Muscle layer of duodenum (tissue), 2 donors: ENCODE data around the gene SAMD4A.

Experiments
- H3K27ac ChIP-seq: one replicate; pipeline ENCODE4 v1.7.0; 2013; ENCODE audit warnings: mild to moderate bottlenecking, low read length
- H3K27me3 ChIP-seq: one replicate; pipeline ENCODE4 v1.7.0; 2013; ENCODE audit warnings: low read depth, mild to moderate bottlenecking, control low read depth, low read length
- H3K36me3 ChIP-seq, 2 donors: one replicate each; pipeline ENCODE4 v1.7.0; 2013; ENCODE audit warnings: low read length in 2 of 2, control low read depth in 1 of 2, mild to moderate bottlenecking in 1 of 2; ENCODE audit not compliant: insufficient read depth in 2 of 2, control insufficient read depth in 1 of 2
- H3K4me1 ChIP-seq, 2 donors: one replicate each; pipeline ENCODE4 v1.7.0; 2013; ENCODE audit warnings: low read length in 2 of 2, mild to moderate bottlenecking in 2 of 2, control low read depth in 1 of 2, moderate library complexity in 1 of 2; ENCODE audit not compliant: insufficient read depth in 2 of 2, control insufficient read depth in 1 of 2
- H3K4me3 ChIP-seq, 2 donors: one replicate each; pipeline ENCODE4 v1.7.0; 2013; ENCODE audit warnings: low read length in 2 of 2, low read depth in 1 of 2, mild to moderate bottlenecking in 1 of 2
- H3K9me3 ChIP-seq, 2 donors: one replicate each; pipeline ENCODE4 v1.7.0; 2013; ENCODE audit warnings: low read length in 2 of 2, control low read depth in 1 of 2, mild to moderate bottlenecking in 1 of 2; ENCODE audit not compliant: control insufficient read depth in 1 of 2
- donor health status: healthy.

The SAMD4A gene

DNA sequence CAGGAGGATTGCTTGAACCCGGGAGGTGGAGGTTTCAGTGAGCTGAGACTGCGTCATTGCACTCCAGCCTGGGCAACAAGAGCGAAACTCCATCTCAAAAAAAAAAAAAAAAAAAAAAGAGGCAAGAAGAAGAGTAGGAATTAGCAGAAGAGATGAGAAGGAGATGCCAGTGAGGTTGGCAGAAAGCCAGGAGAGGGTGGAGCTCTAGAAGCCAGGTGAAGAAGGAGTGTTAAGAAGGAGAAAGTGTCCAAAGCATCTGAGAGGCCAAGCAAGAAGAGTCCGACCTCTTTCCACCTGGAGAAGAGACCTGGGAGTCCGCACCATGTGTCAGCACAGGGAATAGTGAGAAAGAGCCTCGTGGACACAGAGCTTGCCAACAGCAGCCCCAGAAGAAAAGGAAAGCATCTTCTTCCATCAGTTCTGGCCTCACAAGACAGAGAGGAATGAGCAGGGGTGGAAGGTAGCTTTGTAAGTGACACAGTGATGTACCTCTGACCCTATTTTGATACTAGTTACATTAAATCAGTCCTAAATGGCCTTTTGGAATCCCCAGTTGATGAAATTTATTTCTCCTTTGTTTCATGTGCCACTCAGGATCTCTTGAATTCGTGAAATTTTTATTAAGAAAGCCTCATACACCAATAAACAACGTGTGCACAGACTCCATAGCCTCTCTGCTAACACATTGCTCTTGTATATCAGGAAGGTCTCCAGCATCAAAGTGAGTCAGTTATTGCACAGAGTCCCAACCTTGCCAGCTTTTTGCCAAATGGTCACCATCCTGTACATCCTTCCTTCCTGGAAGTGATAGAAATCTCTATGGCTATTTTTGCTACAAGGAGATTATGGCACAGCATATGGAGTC is 70.6 kb downstream of the SAMD4A start:
- H3K27me3 ChIP-seq, result no peaks in the 10 kb centered on the region
- H3K36me3 ChIP-seq, result no peaks in the 10 kb centered on the region
- no peak overlapping the region for H3K4me3 ChIP-seq
- peaks cover 0 to 15% of the 10 kb centered on the region in 2 donors for H3K4me1 ChIP-seq
- no peaks in the 10 kb centered on the region for H3K9me3 ChIP-seq
- no peak overlapping the region for H3K27ac ChIP-seq

DNA sequence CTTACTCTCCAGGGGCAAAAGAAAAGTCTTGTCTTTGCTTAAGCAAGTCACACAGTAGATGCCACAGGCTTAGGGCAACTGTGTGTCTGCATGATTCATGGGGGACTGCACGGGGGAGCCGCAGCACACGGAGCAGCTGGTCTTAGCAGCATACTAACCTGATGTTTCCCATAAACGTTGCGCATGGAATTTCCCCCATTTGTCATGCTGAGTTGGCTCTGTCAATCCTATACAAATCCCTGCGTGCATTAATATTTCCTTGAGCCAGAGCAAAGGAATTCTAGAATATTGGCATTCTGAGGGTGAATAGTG is 71.2 kb downstream of the SAMD4A start:
- Histone ChIP-seq H3K4me1 (peaks cover 0 to 19% of the 10 kb centered on the region in 2 donors), H3K27ac (no peak overlapping the region), H3K9me3 (no peaks in the 10 kb centered on the region), H3K27me3 (no peaks in the 10 kb centered on the region), H3K4me3 (no peak overlapping the region), H3K36me3 (no peaks in the 10 kb centered on the region)

DNA sequence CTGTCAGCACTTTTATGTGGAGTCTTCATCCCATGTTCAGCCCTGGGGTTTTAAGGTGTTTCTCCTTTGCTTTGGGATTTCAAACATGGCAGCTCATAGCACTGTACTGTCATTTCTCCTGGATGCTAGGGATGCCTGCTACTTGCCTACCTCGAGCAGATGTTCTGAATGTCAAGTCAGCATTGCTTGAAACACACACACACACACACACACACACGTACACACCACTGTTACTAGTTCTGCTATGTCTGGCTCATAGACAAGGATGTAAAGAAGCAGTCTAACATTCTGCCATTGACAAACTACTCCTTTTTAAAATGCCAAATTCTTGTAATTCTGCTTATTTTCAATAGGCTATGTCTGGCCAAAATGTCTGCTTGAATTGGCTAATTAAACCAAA is 72.7 kb downstream of the SAMD4A start:
- Histone ChIP-seq H3K27me3 (no peaks in the 10 kb centered on the region), H3K9me3 (no peaks in the 10 kb centered on the region), H3K27ac (no peak overlapping the region), H3K36me3 (no peaks in the 10 kb centered on the region), H3K4me1 (peaks cover 0 to 15% of the 10 kb centered on the region in 2 donors), H3K4me3 (no peak overlapping the region)

DNA sequence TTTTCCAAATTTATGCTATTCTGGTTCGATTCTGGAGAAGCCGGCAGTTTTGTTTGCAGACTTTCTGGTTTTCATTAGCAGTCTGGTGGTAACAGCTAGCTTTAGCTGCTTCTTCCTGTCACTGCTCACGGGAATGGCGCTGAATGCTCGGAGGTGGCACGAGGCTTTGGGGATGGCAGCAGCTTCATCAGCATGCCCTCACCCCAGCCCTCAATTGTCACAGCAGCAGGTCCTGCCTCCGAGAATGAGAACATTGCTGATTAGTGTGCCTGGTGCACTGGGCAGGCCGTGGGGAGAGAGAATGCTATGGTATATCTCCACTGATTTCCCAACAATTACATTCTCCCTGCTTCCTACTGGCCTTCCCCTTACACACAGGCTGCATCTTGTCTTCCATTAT is 73.6 kb downstream of the SAMD4A start:
- Histone ChIP-seq H3K9me3 (no peaks in the 10 kb centered on the region), H3K36me3 (no peaks in the 10 kb centered on the region), H3K27ac (no peak overlapping the region), H3K4me3 (no peak overlapping the region), H3K27me3 (no peaks in the 10 kb centered on the region), H3K4me1 (peaks cover 0 to 15% of the 10 kb centered on the region in 2 donors)

GRCh38 chr14:54642121-54642520 is 75.2 kb downstream of the SAMD4A start:
- Histone ChIP-seq H3K27ac (no peak overlapping the region), H3K27me3 (no peaks in the 10 kb centered on the region), H3K9me3 (no peaks in the 10 kb centered on the region), H3K36me3 (no peaks in the 10 kb centered on the region), H3K4me1 (peaks cover 0 to 23% of the 10 kb centered on the region in 2 donors), H3K4me3 (no peak overlapping the region)

GRCh38 chr14:54642801-54643695 is 76.1 kb downstream of the SAMD4A start:
- H3K4me1 ChIP-seq, result peaks cover 0 to 23% of the 10 kb centered on the region in 2 donors
- H3K4me3 ChIP-seq, result no peak overlapping the region
- no peaks in the 10 kb centered on the region for H3K36me3 ChIP-seq
- no peak overlapping the region for H3K27ac ChIP-seq
- no peaks in the 10 kb centered on the region for H3K27me3 ChIP-seq
- no peaks in the 10 kb centered on the region for H3K9me3 ChIP-seq

GRCh38 chr14:54643696-54644176 is 76.8 kb downstream of the SAMD4A start:
- Histone ChIP-seq H3K4me1 (peaks cover 0 to 17% of the 10 kb centered on the region in 2 donors), H3K9me3 (no peaks in the 10 kb centered on the region), H3K4me3 (no peak overlapping the region), H3K27ac (no peak overlapping the region), H3K36me3 (no peaks in the 10 kb centered on the region), H3K27me3 (no peaks in the 10 kb centered on the region)

GRCh38 chr14:54645639-54646038 is 78.7 kb downstream of the SAMD4A start:
- no peaks in the 10 kb centered on the region for H3K27me3 ChIP-seq
- H3K4me1 ChIP-seq, result peaks cover 2 to 25% of the 10 kb centered on the region in 2 donors
- H3K27ac ChIP-seq, result no peak overlapping the region
- H3K9me3 ChIP-seq, result no peaks in the 10 kb centered on the region
- H3K4me3 ChIP-seq, result no peak overlapping the region
- H3K36me3 ChIP-seq, result no peaks in the 10 kb centered on the region

DNA sequence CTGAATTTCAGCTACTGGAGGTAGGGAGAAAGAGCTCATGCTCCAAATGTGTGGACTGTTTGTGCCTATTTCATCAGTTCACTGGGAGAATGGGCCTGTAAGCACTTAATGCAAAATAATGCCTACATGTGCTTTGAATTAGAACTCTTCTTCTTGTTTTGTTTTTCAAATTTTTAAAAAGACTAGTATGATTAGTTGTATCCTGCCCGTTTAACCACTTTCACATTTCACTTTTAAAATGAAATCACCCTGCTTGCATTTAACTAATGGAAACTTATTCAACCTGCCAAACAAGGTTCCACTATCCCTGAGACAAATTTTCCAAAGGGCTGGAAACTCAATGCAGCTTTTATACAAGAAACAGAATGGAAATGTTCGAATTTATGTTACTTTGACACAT is 79.7 kb downstream of the SAMD4A start:
- Histone ChIP-seq H3K27ac (no peak overlapping the region), H3K36me3 (no peaks in the 10 kb centered on the region), H3K4me3 (no peak overlapping the region), H3K4me1 (peaks cover 8 to 25% of the 10 kb centered on the region in 2 donors), H3K9me3 (no peaks in the 10 kb centered on the region), H3K27me3 (no peaks in the 10 kb centered on the region)

DNA sequence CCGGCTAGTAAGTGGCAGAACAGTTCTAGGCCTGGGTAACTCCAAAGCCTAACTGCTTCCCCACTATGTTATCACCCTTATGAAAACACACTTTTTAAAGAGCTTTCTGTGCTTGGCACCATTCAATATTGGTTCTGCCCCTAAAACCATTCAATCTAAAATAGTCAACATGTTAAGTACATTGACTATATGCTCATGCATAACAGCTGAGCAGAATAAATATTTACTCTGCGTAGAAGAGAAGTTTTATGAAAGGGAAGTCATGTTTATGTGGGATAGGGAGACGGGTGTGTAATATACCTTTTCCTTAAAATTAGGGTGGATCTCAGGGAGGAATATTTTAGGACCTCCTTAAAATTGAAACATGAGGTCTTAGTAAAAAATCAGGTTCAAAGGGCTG is 80.5 kb downstream of the SAMD4A start:
- Histone ChIP-seq H3K9me3 (no peaks in the 10 kb centered on the region), H3K27ac (no peak overlapping the region), H3K4me3 (no peak overlapping the region), H3K36me3 (peaks cover 0 to 3% of the 10 kb centered on the region in 2 donors), H3K4me1 (peaks cover 8 to 25% of the 10 kb centered on the region in 2 donors), H3K27me3 (no peaks in the 10 kb centered on the region)

- Histone ChIP-seq H3K36me3 (peaks cover 0 to 3% of the 10 kb centered on the region in 2 donors), H3K9me3 (no peaks in the 10 kb centered on the region), H3K27ac (no peak overlapping the region), H3K4me1 (peaks cover 16 to 23% of the 10 kb centered on the region in 2 donors), H3K4me3 (no peak overlapping the region), H3K27me3 (no peaks in the 10 kb centered on the region)
These were observed 82.1 kb downstream of the SAMD4A start for GRCh38 chr14:54649056-54649455.
